GM21528 (cell line): ENCODE data around the gene PSD2.
A peak's percentile ranks its signal among the peaks of the same experiment; 100 is the strongest.

ENCODE experiments used
- ATAC-seq: cut with Tn5 transposase; IDR thresholded peaks from one replicate; pipeline ENCODE4 v1.9.1; 2021; ENCODE audit warnings: mild to moderate bottlenecking, moderate library complexity; ENCODE audit not compliant: unreplicated experiment, low FRiP score

Gene PSD2

DNA sequence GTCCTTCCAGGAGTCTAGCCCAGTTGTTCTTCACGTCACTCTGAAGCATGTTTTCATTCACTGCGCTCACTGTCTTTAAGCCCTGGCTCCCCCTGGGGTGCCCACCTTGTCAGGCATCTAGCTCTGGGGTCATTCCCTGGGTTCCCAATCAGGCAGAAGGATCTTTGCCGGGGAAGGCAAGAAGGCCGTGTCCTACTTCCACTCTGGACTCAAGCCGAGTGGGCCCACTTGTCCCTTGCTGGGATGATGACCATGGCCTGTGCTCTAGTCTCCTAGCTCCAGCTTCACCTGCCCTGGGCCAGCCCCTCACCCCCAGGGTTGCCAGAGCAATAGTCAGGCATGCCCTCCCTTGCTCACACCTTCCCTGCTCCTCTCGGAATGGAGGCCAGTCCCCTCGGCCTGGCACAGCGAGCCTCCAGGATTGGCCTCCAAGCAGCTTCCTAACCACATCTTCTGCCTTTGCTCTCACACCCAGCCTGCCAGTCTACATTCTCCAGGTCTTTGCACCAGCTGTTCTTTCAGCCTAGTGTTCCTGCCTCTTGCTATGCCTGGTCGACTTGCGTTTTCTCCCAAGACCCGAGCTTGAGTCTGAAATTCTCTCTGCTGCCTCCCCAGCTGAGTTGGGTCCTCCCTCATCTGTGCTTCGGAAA is 32.2 kb upstream of the PSD2 start:
- ATAC-seq, result no peak

DNA sequence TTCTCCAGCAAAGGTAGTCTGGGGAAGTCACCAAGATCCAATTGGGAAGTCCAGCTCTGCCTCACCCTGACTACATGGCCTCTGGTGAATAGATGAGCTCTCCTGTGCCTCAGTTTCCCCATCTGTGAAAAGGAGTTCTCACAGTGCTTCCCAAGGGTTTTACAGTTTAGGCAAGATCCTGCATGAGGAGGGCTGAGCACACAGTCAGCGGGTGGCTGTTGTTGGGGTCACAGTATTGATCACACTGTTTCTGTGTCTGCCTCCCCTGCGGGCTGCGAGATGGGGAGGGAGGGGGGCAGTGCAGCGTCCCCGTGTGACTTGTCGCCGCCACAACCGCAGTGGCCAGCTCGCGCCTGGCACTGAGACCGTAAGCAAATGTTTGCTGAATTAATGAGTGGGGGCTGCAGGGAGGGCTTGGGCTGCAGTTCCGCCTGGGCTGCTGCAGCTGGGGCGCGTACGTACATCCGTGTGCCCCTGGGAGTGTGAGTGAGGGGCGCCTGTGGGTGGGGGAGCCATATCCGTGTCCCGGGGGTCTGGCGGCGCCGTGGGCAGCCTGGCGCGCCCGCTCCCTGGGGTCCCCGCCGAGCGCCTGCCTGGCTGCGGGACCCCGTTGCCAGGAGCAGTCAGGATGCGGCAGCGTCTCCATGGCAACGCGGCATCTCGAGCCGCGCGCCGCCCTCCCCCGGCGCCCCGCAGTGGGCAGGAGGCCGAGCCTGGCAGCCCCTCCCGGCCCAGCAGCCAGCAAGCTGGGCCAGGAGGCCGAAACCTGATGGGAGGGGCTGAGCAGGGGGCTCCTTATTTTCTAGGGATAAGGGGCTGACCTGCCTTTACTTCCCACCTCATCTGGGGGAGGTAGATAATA is 31.4 kb upstream of the PSD2 start:
- ATAC-seq, result no peak

DNA sequence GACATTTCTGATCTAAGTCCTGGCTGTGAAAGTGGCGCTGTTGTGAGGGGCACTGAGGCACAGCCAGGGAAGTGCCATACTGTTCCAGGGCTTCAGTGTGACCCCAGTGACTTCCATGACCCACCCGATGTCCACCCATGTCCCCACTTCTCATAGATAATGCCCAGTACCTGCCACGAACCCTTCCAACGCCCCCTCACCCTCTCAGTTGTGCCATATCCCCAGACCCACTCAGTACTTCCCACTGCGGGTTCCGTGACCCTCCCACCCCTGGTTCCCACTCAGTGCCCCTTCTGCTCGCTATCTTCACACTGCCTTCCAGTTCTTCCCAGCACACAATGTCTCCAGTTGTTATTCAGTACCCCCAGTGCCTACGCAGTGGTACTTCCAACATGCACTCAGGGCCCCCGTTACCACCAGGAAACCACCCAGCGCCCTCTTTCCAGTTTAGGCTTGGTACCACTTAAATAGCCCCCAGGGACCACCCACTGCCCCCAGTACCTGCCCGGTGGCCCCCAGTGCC is 30.7 kb upstream of the PSD2 start:
- ATAC-seq, result no peak

DNA sequence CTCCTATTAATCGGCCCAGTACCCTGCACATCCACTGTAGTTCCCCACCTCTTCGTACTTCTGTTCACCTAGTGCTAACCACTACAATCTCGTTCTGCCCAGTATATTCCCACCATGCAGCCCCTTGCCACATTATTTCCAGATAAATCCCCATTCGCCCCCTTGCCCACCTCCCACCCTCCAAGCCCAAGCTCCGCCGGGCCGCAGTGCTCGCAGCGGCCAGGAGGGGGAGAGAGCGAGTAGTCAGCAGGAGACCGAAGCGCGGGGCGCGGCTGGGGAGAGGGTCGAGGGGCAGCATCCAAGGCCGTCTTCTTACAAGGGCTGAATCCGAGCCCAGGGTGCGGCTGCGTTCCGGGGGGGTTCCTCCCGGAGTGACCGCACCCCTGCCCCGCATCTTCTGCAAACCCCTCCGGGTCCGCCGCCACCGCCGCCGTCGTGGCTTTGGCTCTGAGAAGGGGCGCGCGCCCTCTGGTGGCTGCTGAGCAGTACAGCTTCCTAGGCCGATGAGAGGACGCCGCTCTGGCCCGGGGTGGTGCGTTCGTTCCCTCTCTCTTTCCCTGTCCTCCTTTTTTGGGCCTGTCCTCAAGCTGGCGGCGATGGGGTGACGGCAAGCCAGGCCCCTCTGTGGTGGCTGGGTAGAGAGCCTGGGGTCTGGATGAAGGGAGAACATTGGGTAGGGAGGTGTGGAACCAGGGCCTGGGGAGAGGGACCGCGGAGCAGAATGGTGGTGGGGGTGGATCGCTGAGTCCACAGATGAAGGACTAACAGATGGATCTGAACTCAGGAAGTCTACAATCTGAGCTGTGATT is 30.0 kb upstream of the PSD2 start:
- peak; percentile 75 for ATAC-seq

DNA sequence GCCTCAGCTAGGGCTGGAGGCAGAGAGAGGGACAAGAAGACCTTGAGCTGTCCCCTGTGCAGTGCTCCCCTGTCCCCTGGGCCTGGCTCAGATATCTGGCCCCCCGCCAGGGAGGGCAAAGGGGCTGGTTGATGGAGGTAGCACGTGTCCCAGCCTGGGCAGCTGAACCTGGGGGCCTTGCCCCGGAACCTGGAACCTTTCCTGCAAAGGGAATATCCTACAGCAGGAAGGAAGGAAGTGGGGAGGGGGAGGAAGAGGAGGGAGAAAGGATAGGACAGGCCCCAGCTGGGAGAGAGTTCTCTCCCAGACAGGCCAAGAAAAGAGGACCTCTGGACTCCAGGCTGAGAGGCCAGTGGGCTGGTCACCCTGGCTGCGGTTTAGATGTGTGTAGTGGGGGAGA is 27.6 kb upstream of the PSD2 start:
- ATAC-seq, result no peak

DNA sequence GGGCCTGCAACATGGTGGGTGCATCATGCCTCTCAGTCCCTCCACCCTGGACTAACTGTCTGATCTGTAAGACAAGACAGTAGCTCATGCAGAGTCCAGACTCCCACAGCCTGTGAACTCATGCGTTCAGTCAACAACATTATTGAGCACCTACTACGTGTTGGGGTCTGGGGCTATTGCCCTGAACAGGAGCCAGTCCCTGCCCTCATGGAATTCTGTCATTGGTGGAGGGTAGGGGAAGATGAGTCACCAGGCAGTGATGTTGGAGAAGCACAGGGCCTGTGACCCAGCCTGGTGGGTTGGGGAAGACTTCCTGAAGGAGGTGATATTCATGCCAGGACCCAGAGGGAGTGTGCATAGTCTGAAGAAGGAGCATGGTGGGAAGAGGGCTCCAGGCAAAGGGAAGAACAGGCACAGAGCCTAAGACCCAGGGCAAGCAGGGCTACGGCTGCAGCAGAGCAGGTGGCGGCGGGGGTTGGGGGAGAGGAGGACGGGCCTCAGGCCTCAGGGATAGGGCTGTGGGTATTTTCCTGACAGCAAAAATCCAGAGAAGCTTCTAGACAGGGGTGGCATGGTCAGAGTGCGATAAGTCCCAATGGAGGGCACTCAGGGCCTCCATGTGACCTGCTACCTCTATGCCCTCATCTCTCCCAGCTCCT is 26.7 kb upstream of the PSD2 start:
- ATAC-seq, result no peak

DNA sequence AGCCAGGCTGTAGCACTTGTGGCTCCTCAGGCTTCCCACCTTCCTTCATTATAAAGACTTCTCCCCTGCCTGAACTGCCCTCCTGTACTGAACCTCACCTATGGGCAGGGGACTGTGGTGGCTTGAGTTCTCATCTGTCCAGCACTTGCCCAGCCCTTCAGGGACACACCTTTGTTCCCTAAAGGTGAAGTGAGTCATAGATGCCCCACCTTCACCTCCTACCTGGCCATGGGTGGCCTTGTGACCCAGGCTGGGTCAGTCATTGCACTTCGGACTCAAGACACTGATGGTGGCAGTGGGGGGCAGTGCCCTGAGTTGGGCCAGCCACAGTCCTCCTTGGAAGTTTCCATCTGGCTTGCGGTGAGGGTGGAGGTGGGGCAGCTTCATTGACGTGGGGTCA is 26.1 kb upstream of the PSD2 start:
- no peak for ATAC-seq

DNA sequence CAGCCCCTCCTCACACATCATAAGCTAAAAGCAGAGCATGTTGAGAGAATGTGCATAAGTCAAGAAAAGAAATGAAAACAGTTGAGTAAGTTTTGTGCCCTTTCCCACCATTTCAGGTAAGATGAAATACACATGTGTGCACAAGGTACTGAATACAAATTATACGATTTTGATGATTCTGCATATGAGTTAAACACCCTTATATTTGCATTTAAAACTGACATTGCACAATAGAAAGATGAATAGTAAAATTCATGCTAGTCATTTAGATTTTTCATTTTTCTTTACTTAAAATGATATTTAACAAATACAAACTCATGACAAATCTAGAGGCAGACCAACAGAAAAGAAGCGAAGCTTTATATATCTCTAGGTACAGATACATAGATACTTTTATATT is 24.9 kb upstream of the PSD2 start:
- no peak for ATAC-seq

DNA sequence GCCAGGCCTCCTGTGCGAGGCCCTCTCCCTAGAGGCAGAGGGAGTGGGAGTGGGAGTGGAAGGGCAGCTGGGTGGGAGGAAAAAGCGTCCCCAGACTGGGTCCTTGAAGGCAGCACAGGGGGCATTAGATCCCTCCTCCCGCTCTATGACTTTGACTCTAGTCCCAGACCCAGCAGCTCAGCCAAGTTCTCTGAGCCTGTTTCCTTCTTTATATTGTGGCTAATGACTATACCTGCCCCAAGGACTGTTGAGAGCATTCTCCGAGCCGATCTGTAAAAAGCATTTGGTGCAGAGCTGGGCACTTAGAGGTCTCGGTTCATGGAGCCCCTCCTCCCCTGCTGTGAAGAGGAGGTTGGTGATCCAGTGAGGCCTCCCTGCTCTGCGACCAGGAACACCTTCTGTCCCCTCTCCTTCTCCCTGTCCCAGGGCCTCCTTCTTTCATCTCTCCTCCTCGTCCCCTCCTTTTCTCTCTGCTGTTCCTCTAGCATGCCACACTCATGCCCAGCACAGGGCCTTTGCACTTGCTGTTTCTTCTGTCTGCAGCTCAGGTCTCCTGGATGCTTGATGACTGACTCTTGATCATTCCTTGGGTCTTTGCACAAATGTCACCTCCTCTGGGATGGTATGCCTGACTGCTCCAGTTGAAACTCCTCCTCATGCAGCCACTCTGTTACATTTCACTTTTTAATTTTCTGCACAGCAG is 23.4 kb upstream of the PSD2 start:
- ATAC-seq, result no peak

DNA sequence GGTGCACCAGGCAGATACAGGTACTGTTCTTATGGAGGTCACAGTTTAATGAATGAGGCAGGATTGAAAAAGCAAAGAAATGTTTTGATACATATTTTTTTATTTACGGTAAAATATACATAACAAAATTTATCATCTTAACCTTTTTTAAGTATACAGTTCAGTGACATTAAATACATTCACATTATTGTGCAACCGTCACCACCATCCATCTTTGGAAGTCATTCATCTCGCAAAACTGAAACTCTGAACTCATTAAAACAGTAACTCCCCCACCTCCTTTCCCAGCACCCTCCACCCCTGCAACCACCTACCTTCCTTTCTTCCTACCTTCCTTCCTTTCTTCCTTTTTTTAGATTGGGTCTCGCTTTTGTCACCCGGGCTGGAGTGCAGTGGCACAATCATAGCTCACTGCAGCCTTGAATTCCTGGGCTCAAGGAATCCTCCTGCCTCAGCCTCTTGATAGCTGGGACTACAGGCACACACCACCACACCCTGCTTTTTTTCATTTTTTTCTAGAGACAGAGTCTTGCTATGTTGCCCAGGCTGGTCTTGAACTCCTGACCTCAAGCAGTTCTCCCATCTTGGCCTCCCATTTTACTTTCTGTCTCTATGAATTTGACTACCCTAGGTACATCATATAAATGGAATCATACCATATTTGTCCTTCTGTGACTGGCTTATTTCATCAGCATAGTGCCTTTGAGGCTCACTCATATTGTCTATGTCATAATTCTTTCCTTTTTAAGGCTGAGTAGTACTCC is 22.5 kb upstream of the PSD2 start:
- ATAC-seq, result no peak

DNA sequence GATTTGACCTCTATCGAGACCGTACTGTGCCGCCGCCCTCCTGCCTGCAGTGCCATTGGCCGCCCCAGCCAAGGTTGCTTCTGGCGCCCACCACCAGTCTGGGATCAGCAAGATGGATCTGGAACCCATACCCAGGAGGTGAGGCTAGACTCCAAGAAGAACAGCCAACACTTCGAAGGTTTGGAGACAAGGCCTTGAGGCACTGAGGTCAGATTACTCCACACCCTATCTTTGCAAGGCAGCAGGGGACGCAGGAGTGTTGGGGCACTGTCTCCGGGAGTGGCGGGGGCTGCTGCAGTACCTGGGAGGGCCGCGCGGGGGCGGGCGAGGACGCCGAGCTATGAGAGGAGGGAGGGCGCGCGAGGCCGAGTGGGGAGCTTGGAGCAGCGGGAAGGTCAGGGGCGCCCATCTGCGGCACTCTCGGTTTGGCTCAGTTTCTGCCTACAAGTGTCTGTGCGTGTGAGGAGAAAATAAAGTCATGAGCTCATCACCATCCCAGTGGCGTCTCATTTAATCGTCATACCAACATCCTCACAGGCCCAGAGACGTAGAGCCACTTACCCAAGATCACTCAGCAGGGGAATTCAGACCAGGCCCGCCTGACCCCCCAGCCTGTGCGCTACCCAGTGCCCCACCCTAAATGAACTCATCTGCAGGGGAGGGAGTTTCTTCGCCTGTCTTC is 20.5 kb upstream of the PSD2 start:
- no peak for ATAC-seq

DNA sequence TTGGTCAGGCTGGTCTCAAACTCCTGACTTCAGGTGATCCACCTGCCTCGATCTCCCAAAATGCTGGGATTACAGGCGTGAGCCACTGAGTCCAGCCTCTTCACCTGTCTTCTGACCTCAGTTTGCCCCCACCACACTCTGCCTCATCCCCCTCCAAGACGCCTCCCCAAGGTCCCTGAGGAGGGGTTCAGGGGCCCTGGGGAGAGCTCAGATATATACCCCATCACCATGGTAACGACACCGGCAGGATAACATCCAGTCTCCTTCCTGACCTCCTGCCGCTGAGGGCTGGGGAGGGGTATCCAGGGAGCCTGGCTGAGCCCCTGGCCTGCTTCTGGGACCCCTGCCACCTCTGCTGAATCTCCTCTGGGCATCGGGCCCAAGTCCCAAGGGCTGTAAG is 19.7 kb upstream of the PSD2 start:
- no peak for ATAC-seq

DNA sequence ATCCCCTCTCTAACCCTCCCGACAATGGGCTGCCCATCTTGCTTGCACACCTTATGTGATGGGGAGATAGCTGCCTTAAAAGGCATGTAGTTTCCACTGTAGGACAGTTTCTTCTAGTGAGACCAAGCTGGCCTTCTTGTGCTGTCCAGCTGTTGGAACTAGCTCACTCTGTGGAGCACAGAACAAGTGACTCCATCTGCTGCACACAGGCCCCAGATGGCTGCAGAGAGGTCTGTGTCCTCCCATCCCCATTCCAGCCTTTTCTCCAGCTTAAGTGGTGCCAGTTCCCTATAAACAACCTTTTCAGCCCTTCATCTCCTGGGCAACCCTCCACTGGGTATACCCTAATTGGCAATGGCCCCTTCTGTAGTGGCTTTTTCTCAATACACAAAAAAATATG is 18.7 kb upstream of the PSD2 start:
- ATAC-seq, result no peak

DNA sequence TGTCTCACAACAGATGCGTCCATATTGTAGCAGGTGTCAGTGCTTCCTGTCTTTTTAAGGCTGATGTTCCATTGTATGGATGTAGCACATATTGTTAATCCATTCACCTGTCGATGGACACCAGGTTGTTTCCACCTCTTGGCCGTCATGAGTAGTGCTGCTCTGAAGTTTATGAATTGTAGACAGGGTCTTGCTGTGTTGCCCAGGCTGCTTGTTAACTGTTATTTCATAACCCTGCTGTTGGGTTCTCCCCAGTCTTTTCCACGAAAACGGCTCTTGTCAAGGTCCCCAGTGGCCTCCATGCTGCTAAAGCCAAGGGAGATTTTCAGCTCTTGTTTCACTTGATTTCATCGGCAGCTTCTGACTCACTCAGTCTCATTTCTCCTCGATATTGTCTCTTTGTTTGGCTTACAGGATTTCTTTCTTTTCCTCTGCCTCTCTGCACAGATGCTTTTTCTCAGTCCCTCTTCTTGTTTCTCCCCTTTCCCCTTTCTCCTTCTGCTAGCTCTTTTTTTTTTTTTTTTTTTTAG is 12.1 kb upstream of the PSD2 start:
- ATAC-seq, result no peak

DNA sequence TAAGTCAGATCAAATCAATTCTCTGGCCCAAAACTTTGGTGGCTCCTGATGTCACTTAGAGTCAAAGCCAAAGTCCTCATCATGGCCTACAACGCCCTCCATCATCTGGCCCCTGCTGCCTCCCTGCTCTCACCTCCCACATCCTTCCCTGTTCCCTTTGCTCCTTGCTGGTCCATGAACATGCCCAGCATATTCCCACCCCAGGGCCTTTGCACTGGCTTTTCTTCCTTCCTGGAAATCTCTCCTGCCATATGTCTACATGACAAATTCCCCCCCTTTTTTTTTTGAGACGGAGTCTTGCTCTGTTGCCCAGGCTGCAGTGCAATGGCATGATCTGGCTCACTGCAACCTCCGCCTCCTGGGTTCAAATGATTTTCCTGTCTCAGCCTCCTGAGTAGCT is 11.1 kb upstream of the PSD2 start:
- no peak for ATAC-seq

DNA sequence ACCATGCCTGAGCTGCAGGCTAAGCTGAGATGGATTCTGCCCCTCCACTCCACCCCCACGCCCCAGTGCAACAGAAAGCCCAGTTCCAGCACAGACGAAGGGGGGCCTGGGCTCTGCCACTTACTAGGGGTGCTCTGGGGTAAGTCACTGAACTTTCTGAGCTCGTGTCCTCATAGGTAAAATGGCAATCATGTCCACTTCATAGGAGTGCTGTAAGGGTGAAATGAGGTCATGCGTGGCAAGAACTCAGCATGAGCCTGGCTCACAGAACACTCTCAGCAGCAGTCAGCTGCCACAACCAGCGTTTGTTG is 8.4 kb upstream of the PSD2 start:
- ATAC-seq, result no peak

DNA sequence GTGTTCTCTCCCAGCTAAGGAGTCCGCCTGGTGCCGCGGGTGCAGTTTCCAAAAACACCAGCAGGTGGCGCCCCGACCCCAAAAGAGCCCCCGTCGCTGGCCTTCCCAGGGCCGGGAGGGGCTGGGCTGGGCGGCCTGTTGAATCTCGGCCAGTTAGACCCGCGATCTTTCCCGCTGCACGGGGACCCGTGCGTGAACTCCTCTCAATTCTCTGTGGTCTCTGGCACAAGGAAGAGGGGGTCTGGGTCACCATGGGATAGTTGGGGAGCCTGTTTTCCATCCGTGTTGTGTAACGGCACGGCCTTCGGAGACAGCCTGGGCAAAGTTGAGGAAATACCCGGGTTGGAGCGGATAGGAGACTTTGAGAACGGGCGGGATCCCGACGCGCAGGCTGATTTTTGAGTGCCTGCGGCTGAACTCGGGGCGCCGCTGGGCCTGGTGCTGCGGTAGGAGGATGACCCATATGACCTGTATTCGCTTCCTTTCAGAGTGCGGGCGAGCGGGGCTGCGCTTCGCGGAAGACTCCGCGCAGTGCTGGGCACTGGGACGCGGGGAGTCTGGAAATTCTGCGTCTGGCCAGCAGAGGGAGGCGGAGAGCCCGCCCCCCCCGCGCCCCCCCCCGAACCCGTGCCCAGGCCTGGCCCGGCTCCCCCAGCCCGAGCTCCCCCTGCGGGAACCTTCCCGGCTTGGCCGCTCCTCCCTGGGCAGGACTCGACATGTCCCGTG is 7.9 kb upstream of the PSD2 start:
- ATAC-seq, result peak; percentile 66

DNA sequence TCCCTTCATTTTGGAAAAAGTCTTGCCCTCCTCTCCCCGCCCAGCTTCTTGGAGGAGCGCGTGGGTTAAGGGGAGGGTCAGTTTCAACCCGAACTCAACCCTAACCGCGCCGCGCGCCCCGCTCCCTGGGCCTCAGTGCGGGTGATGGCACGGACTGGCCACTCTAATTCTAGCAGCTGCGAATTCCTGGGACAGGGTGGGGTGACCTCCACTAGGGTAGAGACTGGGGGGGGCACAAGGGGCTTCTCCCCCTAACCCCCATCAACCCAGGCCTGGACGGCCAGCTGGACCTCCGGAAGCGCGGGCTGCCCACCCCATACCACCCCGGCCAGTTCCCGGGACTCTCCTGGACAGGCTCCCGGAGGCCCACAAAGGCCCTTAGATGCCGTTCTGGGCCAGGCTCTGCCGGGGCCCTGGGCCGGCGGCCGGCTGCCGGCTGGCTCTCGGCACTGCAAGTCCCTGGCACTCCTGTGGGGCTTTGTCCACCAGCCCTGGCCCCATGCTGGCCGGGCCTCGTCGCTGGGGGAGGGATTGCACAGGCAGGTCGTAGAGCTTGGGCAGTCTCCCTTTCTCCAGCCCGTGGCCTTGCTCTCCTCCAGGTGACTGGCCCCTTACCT is 7.2 kb upstream of the PSD2 start:
- no peak for ATAC-seq
